CD4-positive, alpha-beta T cell treated with Interleukin-15 for 1 hour (primary cell): ENCODE measurements around the gene MAGI1.

Source experiments
- DNase-seq: peaks from one replicate; pipeline ENCODE4 v3.0.0-alpha.2; 2020

Gene MAGI1

DNA sequence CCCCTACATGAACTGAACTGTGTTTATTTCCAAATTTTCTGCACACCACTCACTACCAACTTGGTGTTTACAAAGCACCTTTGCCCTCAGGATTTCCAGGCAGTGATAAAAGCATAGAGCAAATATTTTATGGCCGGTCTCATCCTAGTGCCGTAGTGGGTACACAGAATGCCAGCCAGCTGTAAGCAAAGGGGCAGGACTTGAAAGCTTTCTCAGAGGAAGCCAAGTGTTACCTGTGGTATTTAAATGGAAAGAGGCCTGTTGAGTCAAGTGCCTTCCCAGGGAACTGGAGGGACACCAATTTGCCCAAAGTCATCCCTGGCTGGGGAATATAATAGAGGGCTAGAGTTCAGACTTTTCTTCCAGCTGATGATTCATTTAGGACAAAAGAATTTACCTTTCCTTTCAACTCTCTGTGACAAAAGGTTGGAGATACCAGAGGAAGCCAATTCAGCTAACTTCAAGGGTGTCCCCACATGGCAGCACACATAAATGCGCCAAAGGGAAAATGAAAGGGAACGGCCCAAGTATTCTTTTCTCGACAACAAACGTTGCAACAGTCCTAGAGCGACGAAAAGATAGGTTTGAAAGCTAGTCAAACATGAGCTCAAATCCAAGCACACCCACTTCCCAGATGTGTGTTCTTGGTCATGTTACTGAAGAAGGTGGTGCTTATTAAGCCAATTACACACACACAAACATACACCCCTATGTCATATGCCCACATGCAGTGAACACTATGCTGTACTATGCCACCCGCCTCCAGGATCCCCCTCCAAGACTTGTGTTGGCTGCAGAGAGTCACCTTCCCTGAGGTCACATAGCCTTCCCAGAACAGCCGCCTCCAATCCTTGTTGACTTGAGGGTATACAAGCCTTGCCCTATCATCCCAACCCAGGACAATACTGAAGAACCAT lies 27.7 kb downstream of the MAGI1 start:
- no peak for DNase-seq

DNA sequence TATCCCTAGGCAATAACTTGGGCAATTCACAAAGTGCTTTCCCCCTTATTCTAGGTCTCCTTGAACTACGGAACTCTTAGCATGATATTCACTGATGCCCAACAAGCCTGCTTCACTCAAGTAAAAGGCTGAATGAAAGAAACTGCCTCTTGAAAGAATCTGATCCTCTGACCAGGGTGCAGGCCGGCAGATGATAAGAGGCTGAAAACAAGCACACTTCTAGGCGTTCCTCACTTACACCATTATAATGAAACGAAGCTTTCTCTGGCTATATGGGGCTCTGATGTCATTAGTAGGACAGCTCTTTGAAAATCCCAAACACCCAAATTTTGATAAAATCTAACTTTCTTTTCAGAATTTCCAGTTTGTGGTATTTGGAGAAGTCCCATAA lies 28.4 kb downstream of the MAGI1 start:
- no peak for DNase-seq

DNA sequence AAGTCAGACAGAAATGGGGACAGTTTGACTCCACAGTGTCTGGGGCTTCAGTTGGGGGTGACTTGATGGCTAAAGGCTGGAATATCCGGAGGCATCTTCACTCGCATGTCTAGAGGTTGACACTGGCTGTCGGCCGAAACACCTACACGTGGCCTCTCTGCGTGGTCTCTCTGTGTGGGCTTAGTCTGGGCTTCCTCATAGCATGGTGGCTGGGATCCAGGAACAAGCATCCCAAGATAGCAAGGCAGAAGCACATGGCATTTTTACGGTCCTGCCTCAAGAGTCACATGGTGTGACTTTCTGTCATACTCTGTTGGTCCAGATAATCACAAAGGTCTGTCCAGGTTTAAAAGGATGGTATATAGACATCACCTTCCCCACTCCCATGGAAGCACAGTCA lies 34.5 kb downstream of the MAGI1 start:
- no peak for DNase-seq

- DNase-seq, result no peak
These were observed 37.1 kb downstream of the MAGI1 start for GRCh38 chr3:66001626-66002025.

- no peak for DNase-seq
These were observed 38.2 kb downstream of the MAGI1 start for GRCh38 chr3:66000506-66000905.

DNA sequence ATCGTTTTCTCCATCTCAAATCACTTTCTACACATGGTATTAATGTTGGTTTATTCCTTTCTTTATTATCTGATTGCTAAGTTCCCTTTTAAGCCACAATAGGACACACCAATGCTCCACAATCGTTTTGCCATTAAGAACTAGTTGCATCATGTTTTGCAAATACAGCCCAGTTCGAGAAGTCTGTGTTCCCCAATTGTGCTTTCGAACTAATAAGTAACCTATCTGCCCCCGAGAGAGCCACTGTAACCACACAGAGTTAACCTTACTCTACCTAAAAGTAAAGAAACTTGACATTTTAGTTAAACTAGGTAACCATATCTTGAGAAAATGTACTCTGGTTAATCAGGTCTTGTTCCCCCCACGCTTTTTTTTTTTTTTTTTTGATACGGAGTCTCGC lies 39.1 kb downstream of the MAGI1 start:
- no peak for DNase-seq

DNA sequence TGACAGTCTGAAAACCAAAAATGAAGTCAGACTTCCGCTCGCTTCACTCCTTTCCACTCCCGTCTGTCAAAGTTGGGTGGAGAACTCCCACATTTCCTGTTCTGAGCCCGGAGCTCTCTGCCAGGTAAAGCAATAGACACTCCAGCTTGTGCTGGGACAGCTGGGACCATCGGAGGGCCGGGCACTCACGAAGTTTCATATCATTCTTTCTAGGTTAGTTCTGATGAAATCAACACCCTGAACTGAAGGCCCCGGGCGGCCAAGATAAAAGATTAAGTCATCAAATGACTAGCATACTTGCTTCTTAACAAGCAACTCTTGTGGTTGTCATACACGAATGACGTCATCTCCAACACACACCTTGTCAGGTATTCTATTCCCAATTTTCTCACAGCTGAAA lies 42.1 kb downstream of the MAGI1 start:
- DNase-seq, result no peak

- DNase-seq, result no peak
These were observed 43.2 kb downstream of the MAGI1 start for GRCh38 chr3:65995515-65995914.

GRCh38 chr3:65995030-65995429 lies 43.7 kb downstream of the MAGI1 start:
- DNase-seq, result no peak

DNA sequence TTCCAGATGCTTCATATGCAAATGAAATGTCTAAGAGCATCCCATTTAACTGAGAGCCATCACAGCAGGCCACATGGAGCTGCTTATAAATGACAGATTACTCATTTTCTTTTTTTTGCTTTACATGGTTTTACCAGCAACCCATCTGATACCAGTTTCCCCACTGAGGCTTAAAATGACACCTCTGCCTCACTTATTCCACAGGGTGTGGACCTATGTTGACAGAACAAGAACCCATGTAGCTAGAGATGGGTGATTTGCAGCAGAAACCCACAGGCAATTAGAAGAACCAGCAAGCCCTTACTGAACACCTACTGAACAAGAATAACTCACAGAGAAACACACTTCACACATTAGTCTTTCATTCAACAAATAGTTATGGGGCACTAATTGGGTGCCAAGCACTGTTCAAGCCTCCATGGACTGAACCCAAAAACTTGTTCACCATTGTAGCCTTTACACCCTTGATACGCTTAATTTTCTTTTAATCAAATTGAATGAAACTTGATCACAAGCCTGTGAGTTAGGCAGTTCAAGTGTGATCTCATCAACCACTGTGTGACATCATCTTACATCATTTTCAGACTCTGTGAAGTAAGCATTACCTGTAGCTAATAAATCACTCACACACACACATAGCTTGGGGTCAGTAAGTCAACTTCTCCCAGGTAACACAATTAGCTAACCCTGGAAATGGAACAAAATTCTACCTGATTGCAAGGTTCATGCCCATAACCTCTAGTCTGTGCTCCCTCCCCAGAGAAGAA lies 45.4 kb downstream of the MAGI1 start:
- DNase-seq, result no peak

GRCh38 chr3:65992106-65992505 lies 46.6 kb downstream of the MAGI1 start:
- no peak for DNase-seq

GRCh38 chr3:65988411-65989180 lies 50.1 kb downstream of the MAGI1 start:
- DNase-seq, result no peak

GRCh38 chr3:65986285-65986684 lies 52.4 kb downstream of the MAGI1 start:
- no peak for DNase-seq

DNA sequence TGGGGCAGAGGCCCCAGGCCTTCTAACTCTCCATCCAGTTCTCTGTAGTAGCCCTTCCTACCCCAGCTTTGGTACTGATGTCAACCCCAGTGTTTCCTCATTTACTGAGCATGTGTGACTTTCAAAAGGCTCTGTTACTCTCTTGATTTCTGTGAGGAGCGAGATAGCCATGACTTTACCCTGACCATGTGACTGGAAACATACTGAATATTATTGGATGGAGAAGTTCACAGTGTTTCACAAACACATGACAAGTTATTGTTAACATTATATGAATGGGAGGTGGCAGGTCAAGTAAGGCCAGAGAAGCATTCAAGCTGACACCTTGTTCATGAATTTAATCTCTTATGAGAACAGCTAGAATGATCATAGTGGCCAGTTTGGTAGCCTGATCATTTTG lies 53.7 kb downstream of the MAGI1 start:
- DNase-seq, result no peak

DNA sequence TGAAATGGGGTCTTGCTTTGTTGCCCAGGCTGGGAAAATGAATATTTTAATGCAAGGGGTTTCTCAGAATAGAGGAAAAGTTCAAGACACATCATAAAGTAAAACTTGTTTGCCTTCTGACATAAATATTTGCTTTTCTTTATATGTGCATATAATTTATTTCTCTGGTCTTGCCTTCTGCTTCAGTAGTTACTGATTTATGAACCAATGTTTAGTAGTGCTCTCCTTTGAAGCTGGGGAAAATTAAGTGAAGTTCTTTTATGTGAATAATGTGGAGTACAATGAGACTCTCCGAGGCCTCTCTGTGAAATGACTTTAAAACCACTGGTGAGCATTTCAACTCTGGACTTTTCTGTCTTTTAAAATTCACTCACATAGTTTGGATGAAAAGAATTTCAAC lies 55.6 kb downstream of the MAGI1 start:
- no peak for DNase-seq

- no peak for DNase-seq
These were observed 59.0 kb downstream of the MAGI1 start for GRCh38 chr3:65979731-65980130.

DNA sequence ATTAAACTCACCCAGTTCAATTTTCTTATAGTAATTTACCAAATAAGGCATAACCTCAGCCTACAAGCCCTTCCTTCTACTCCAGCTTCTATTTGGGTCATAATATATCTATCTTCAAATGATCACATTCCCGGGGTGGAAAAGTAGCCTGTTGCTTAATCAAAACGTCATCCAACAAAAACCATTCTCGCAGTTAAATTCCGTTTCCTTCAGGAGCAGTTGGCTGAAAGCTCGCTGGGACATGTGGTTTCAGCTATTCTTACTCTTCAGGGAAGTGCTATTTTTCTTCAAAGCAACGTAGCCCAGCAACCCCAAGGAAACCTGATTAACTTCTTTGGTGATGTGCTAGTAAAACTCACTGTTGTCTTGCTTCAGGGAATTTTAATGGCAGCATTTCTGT lies 59.6 kb downstream of the MAGI1 start:
- no peak for DNase-seq

- DNase-seq, result no peak
These were observed 60.6 kb downstream of the MAGI1 start for GRCh38 chr3:65978116-65978515.

- DNase-seq, result no peak
These were observed 63.7 kb downstream of the MAGI1 start for GRCh38 chr3:65975032-65975431.

GRCh38 chr3:65974509-65974908 lies 64.2 kb downstream of the MAGI1 start:
- no peak for DNase-seq

GRCh38 chr3:65972765-65973164 lies 66.0 kb downstream of the MAGI1 start:
- DNase-seq, result no peak

DNA sequence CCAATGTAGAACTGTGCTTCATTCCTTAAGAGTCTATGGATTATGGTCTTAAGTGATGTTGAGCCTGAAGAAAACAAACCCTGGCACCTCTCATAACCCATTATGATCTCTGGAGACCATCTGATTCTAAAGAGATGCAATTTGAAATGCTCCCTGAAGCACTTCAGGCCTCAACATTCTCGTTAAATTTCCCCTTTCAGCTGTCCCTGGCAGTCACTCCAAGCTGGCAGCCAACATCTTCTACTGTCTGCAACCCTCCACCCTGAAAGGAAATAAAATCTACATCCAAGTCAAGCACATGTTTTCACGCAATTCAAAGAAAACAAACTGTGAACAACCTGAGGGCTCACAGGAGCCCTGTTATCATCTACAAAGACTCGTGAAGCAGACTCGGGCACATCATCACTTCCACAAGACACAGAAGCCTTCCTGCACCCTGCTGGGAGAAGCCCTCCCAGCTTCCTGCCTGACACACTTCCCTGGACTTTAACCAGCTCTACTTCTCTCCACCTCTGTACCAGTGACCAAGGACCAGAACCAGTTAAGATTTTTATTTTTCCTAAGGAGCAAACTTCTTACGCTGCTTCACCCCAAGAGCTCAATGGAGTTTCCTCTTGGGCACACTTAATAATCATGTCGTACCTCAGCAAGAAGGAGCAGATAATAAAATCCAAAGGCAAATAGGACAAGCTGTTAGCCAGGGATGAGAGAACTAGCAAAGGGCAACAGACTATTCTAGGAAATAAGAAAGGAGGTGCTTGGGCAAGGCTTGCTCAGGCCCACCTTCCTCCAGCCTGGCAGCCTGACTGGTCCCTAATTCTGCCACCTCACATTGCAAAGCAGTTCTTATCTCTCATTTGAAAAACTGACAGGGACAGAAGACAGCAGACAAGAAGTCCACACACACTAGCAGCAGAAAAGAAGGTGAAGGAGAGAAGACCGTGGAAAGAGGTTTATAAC lies 67.1 kb downstream of the MAGI1 start:
- DNase-seq, result no peak
